HG02840 (cell line): ENCODE results near the gene AGPAT2.

Experiments used
- ATAC-seq: cut with Tn5 transposase; IDR thresholded peaks from one replicate; pipeline ENCODE4 v1.9.1; 2021; ENCODE audit warnings: mild to moderate bottlenecking, moderate library complexity, moderate number of reproducible peaks; ENCODE audit not compliant: unreplicated experiment, low FRiP score

AGPAT2 gene

GRCh38 chr9:136703276-136703860 lies 16.1 kb upstream of the AGPAT2 start:
- ATAC-seq = no peak

- ATAC-seq = no peak
Measured at GRCh38 chr9:136701668-136702053, 14.4 kb upstream of the AGPAT2 start.

- ATAC-seq = no peak
Measured at GRCh38 chr9:136700959-136701667, 13.9 kb upstream of the AGPAT2 start.

- no peak for ATAC-seq
Measured at GRCh38 chr9:136700304-136700703, 13.0 kb upstream of the AGPAT2 start.

- ATAC-seq = no peak
Measured at GRCh38 chr9:136698635-136699246, 11.5 kb upstream of the AGPAT2 start.

GRCh38 chr9:136697821-136698526 lies 10.7 kb upstream of the AGPAT2 start:
- ATAC-seq = no peak

GRCh38 chr9:136697146-136697820 lies 10.0 kb upstream of the AGPAT2 start:
- no peak for ATAC-seq

- no peak for ATAC-seq
Measured at GRCh38 chr9:136696502-136696901, 9.2 kb upstream of the AGPAT2 start.

- ATAC-seq = no peak
Measured at GRCh38 chr9:136695955-136696354, 8.7 kb upstream of the AGPAT2 start.

- ATAC-seq = no peak
Measured at GRCh38 chr9:136695435-136695895, 8.2 kb upstream of the AGPAT2 start.

GRCh38 chr9:136694872-136695247 lies 7.6 kb upstream of the AGPAT2 start:
- no peak for ATAC-seq

GRCh38 chr9:136694163-136694871 lies 7.1 kb upstream of the AGPAT2 start:
- ATAC-seq = no peak

- no peak for ATAC-seq
Measured at GRCh38 chr9:136693490-136694162, 6.4 kb upstream of the AGPAT2 start.

- ATAC-seq = no peak
Measured at GRCh38 chr9:136693135-136693489, 5.9 kb upstream of the AGPAT2 start.

GRCh38 chr9:136692185-136693134 lies 5.2 kb upstream of the AGPAT2 start:
- ATAC-seq = no peak

GRCh38 chr9:136691316-136692184 lies 4.3 kb upstream of the AGPAT2 start:
- no peak for ATAC-seq

GRCh38 chr9:136690806-136691261 lies 3.6 kb upstream of the AGPAT2 start:
- no peak for ATAC-seq
